ENCODE results near the gene SNX19.
A peak's percentile ranks its signal among the peaks of the same experiment; 100 is the strongest.
"Not testable (repeated sequence)": the region's sequence is repeated elsewhere in the genome, so short reads cannot be mapped to it uniquely, and the experiment has no call there.

The SNX19 gene, protein sequence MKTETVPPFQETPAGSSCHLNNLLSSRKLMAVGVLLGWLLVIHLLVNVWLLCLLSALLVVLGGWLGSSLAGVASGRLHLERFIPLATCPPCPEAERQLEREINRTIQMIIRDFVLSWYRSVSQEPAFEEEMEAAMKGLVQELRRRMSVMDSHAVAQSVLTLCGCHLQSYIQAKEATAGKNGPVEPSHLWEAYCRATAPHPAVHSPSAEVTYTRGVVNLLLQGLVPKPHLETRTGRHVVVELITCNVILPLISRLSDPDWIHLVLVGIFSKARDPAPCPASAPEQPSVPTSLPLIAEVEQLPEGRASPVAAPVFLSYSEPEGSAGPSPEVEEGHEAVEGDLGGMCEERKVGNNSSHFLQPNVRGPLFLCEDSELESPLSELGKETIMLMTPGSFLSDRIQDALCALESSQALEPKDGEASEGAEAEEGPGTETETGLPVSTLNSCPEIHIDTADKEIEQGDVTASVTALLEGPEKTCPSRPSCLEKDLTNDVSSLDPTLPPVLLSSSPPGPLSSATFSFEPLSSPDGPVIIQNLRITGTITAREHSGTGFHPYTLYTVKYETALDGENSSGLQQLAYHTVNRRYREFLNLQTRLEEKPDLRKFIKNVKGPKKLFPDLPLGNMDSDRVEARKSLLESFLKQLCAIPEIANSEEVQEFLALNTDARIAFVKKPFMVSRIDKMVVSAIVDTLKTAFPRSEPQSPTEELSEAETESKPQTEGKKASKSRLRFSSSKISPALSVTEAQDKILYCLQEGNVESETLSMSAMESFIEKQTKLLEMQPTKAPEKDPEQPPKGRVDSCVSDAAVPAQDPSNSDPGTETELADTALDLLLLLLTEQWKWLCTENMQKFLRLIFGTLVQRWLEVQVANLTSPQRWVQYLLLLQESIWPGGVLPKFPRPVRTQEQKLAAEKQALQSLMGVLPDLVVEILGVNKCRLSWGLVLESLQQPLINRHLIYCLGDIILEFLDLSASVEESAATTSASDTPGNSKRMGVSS

DNA sequence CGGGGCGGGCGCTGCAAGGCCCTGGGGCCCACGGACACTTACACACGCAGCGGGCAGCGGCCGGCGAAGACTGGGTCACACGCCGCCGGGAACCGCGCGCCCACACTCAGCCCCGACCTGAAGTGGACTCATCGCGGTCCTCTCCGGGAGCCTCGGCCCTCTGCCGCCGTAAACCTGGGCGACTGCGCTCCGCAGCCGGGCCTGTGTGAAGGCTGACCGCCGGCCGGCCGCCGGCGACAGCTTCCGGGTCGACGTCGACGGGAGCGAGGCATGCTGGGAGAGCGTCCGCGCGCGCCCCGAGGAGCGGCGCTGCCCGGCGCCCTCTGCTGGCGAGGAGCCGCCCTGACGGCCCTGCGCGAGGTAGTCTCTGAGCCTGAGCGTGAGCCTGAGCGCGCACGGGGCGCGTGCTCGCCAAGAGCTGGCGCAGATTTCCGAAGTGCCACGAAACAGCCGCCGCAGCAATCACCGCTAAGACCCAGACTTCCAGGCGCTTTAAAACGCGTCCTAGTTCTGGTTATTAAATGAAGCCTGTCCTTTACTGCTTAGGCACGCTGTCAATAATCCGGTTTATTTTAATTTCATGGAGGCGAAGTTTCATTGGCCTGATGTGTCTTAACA is at the start of gene SNX19:
Gene SNX19, minus strand, starts transcription at position 242 of the 618 bp plus-strand sequence. CDS start 540 bp downstream, outside the sequence.
- peak; percentile 79 for DNase-seq

DNA sequence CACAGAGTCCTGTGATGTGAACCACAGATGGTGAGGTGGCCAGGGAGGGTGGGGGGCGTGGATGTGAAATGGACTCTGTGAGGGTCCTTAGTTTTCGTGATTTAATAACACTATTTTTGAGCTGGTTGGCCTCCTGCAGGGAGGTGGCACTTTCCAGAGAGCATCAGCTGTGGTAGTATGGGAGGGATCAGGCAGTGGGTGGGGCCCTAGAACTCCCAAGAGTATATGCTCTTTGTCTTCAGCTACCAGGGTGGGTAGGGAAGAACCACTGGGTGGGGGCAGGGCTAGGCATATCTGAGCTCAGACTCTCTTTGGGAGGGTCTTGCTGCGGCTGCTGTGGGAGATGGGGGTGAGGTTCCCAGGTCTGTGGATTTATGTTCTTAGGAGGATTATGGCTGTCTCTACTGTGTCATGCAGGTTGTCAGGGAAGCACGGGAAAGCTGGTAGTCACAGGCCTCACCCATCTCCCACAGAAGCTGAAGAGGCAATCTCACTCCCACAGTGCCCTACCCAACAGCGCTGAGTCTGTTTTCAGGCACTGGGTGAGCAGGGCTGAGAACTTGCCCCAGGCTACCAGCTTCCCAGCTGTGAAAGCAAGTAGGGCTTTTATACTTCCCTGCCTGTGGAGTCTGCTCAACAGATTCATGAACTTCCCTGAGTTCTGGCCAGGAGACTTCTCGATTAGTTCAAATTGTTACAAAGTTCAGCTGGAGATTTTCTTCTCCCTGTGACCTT is 47.9 kb upstream of the SNX19 start:
- DNase-seq, result no peak

DNA sequence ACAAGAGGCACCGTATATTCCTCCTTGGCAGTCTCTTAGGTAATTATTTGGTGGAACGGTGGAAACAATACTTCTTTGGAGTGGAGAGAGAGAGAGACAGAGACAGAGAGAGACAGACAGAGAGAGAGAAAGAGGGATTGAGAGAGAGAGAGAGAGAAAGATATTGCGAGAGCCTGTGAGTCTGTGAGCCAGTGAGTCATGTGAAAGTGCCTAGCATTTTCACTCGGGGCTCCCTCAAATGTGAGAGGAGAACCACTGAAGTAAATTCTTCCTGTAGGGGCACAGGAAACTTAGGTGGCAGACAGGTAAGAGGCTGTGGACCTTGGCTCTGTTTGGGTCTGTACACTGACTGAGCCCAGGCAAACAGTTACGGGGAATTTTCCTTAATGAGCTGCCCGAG is 31.6 kb upstream of the SNX19 start:
- DNase-seq, result no peak

DNA sequence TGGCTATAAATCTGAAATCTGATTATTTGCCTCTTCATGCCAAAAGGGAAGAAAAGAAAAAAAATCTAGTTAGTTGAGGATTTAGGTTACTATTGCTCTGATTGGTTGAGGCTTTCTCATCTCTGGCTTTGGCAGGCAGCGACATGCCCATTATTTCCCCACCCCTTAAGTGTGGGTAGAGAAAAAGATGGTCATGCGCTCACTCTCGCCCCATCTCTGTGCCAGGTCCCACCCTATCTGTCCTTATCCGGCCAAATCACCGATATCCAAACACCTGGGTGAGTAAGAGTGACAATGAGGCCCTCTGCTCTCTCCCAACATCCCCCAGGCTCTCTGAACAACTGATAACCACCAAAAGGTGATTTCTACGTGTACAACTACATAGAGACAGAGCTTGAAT is 31.2 kb upstream of the SNX19 start:
- no peak for DNase-seq

DNA sequence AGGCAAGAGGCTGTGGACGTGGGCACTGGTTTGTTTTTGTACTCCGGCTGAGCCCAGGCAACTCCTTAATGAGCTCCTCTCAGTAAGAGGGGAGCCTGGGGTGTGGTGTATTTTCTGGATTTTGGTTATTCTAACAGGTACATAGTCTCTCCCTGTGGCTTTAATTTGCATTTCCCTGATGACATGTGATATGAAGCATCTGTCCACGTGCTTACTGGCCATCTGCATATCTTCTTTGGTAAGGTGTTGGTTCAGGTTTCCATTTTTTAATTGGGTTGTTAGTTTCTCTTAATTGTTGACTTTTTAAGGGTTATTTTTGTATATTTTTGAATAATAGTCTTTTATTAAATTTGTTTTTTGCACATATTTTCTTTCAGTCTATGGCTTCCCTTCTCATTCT is 30.8 kb upstream of the SNX19 start:
- DNase-seq, result no peak

DNA sequence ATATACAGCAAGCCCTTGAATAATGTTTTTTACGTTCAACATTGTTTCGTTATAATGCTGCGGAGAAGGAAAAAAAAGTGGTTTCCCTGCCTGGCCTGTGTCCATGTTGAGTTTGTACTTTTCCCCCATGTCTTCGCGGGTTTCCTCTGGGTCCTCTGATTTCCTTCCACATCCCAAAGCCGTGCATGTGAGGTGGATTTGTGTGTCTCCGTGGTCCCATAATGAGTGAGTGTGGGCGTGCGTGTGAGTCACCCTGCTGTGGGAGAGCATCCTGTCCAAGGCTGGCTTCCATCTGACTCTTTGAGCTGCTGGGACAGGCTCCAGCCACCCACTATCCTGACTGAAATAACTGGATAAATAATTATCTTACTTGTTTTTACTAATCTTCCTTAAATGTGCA is 29.6 kb upstream of the SNX19 start:
- DNase-seq, result no peak

DNA sequence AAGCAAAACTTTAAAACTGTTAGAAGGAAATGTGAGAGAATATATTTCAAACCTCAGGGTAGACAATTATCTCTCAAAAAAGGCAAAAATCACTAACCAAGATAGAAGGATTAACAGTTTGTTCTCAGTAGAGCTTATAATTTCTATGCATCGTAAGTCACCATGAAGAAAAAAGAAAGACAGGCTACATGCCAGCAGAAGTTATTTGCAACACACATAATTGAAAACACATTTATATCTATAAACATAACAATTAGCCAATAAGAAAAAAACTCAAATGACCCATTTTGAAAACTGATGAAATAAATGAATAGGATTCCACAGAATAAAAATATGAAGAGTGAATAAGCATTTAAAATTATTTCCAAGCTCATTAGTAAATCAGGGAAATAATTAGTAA is 24.4 kb upstream of the SNX19 start:
- no peak for DNase-seq

DNA sequence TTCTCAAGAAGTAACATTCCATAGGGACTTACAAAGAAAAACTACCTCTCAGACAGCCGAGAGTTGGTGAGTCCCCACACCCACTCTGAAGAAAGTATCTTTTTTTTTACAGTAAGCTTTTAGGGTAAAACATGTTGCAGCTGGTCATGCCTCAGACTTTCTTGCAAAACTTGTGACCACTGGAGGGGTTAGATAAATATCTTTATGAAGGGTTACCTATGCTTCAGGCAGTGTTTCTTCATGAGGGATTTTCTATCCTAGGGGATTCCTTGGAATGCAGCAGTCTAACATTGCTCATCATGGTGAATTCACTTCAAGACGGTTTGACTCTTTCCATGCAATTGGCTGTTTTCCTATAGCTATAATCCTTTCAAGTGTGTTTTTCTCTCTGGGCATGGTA is 20.8 kb upstream of the SNX19 start:
- no peak for DNase-seq

DNA sequence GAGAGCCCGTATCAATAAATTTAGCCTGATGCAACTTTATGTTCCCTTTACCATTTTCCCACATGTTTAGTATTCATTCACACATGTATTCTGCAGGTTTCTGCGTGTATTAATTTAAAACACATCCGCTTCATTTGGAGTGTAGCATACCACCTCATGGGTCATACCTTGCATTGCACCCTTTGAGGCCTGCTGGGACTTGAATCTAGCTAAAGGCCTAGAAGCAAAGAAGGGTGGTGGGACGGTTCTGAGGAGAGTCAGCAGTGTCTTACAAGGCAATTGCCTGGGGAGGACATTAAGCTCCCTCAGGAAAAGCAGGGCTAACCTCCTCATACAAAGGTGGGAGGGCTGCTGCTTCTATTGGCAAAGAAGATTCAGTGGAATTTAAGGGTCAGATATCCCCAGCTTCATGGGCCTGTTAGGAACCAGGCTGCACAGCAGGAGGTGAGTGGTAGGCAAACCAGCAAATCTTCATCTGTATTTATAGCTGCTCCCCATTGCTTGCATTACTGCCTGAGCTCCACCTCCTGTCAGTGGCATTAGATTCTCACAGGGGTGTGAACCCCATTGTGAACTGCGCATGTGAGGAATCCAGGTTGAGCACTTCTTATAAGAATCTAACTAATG is 15.9 kb upstream of the SNX19 start:
- DNase-seq, result no peak

DNA sequence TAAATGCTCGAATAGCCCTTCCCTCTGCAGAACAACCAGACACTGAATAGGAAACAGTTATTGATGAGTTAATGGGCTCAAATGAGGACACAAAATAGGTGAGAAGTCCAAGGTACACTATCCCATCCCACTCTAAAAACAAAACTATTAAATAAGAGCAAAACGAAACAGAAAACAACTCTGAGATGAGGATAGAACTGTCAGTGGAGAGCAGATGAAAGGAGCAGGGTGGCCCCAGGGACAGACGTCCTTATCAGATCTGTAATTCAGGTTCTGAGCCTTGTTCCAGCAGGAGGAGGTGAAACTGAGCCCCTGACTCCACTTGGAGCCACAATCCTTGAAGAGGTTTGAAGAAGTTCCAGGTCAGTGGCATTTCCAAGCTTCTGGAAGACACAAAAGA is 8.5 kb upstream of the SNX19 start:
- DNase-seq, result no peak

DNA sequence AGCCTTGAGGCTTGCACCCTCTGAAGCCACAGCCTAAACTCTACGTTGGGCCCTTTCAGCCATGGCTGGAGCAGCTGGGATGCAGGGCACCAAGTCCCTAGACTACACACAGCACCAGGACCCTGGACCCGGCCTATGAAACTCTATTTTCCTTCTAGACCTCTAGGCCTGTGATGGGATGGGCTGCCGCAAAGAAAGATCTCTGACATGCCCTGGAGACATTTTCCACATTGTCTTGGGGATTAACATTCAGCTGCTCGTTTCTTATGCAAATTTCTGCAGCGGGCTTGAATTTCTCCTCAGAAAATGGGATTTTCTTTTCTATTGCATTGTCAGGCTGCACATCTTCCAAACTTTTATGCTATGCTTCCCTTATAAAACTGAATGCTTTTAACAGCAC is 4.3 kb upstream of the SNX19 start:
- not testable (repeated sequence) for DNase-seq

DNA sequence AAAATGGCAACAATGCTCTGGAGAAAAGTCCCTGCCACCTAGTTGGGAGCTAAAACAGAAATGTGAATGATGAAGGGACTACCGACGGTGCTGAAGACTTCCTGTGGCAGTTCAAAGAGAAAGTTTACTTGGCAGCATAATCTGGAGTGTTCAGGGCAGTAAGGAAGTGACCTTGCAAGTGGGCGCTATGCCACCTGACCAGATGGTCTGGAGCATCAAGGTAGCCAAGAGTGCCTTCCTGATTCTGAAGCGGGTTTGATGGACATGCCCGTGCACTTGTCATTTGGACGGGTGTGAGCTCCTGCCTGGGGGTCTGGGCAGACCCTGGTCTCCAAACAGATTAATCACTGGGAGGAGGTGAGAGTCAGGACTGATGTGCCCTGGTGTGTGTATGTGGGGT is 1.8 kb upstream of the SNX19 start:
- DNase-seq, result no peak

DNA sequence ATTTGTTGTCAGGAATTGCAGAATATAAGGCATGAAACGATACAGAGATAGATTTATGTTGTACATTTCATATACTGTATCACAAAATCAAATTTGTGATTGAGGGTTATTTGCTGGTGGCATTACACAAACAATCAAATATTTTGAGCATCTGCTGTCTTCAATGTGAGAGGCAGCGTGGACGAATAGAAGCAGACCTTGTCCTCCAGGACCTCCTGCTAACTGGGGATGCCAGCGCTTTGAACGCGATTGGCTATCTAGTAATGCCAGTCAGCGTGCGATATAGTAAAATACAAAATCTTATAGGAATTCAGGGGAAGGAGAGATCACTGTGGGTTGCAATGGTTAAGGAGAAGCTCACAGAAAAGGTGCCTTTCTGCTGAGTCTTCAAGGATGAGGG is 631 bp upstream of the SNX19 start:
- DNase-seq, result no peak

DNA sequence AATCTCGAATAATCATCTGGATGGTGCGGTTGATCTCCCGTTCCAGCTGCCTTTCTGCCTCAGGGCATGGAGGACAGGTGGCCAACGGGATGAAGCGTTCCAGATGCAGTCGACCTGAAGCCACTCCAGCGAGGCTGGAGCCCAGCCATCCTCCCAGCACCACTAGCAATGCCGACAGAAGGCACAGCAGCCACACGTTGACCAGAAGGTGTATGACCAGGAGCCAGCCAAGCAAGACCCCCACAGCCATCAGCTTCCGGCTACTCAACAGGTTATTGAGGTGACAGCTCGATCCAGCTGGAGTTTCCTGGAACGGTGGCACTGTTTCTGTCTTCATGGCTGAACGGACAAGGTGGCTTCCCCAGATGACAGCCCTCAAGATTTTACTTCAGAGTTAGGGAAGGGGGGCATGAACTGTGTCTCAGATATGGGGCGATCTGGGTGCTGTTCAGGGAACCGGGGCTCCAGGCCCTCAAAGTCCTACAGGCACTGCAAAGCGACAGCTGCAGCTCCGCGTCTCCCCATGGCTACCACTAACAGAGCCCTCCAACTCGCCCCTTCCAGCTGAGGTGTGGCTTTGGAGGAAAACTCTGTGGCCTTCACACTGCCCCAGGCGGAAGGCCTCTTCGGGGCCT is 559 bp downstream of the SNX19 start:
- DNase-seq, result no peak

DNA sequence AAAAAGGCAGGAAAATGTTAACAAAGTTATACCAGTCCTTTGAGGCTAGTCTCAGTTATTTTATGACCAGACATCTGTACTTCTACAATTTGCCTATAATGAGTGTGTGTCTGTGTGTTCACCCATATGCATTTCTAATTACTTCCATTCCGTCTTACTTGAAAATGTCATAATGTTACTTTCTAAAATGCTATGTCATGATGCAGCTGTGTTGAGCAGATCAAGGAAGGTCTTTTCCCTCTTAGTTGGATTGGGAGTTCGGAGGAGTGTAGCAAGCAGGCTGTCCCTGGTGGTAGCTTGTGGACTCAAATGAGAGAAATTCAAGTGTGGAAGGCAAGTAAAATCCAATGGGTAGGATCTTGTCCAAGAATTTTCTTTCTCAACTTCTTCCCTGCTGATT is 3.0 kb downstream of the SNX19 start:
- no peak for DNase-seq

DNA sequence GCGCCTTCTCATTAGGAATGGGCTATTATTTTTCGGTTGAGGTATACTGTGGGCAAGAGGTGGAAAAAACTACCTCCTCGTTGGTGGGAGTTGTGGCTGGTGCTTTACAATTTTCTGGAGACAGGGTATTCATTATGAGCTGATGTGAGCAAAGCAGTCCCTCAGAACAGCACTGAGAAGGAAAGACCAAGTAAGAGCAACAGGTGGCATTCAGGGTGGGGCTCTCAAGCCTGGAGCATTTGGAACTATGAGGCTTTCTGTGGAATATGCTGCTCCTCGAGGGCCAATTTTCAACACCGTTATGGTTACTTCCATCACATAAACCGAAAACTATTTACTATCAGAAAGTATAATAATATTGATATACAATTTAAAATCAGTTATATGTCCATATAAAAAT is 3.7 kb downstream of the SNX19 start:
- DNase-seq, result no peak

DNA sequence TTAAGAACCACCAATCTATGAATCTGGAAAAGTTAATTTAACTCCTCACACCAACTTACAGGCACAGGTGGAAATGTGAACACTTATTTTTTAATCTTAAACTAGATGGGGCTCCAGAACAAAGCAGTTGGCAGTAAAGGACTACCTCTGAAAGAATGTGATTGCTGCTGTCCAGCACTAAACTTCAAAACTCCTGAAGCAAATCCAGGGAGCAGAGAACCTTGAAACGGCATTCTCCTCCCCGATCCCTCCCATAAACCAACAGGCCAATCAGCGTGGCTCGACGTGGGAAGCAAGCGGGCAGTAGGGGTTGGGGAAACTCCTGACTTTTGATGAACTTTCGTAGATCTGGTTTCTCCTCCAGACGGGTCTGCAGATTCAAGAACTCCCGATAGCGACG is 5.0 kb downstream of the SNX19 start:
- DNase-seq, result no peak

DNA sequence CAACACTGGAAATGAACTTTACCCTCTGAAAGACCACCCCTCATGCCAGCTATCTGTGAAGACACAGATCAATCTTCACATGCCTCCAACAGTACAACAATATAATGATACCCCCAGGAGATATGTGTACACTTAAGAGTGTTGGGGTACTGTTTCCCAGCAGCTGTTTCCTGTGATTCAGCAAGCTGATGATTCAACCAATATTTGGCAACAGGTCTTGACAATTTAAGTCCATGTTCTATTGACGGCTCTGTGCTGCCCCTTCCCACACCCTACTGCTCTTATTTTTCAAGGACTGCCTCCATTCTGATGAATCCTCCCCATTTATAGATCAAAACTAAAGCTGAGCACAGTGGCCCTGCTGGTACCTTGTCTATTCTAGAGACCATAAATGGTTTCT is 6.6 kb downstream of the SNX19 start:
- DNase-seq, result no peak

DNA sequence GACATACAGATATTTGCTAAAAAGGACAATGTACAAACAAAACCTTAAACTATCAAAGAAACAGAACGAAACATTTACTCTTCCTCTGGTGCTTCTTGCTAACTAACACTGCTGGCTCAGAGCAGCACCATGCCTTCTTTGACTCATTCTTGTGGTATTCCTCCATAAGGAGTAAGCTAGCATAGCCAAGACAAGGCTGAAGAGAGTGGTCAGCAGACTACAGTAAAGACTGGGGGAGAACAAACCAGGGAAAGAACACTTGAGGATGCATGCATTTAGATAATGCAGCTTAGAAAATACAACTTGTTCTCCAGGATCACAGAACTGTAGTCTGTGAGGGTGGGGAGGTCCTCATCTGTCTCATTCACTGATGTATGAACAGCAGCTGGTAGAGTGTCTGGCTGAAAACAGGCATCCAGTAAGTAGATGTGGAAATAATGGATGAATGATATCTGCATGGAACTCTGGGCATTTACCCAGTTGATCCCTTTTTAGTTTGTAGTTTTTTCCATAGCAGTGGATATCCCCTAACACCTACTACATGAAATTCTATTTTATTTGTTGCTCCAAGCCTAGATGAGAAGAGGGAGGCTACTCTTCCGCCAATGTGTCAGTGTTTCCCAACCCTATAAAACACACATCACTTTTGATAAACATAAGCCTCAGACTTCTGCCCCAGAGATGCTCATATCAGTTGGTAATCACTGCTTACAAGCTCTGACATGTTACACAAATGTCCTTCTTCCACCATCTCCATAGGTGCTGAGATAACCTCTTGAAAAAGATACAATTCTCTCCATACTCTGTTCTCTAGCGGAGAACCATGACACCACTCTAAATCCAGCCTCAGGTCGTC is 7.3 kb downstream of the SNX19 start:
- no peak for DNase-seq

DNA sequence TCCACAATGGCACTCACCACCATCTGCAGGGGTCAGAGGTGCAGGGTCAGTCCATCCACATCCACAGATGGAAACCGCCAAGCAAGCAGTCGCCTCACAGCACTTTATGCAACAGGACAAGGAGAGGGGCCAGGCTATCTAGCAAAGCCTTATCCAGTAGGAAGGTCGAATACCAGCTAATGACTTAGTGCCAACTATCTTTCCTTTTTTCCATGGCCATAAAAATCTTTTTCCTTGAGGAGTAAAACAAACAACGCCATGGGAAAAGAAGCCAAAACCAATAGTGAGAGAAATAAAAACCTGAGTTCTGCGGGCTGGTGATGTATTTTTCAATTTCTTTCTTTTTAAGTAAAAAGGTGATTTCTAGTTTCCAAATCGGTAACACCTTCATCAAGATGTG is 8.2 kb downstream of the SNX19 start:
- no peak for DNase-seq

DNA sequence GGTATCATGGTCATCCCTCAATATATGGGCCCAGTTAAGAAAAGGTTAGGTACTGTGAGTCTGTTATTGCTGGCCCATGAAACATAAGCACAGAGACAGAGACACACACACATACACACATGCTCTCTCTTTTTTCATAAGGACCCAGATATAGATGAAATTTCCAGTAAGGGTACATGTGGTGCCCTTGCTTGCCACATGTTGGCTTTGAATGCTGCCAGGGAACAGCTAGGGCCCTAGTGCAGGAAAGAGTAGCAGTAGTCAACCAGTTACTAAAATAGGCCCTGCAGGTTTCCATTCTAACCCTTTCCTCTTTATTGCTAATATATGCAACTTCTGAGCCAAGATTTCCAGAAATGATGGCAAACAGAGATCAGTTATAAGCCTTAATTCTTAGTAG is 9.1 kb downstream of the SNX19 start:
- DNase-seq, result no peak
